ENCODE results near the gene CNIH2.

Gene CNIH2

GRCh38 chr11:66280428-66280827, 2.5 kb downstream of the CNIH2 start:
- no peaks in the 10 kb centered on the region for H3K36me3 ChIP-seq (replicated peaks; ENCODE audit: insufficient read depth, low read length)
- no peaks in the 10 kb centered on the region for H3K79me2 ChIP-seq (ENCODE audit: low read length)
- H3K9ac ChIP-seq (ENCODE audit: low read length) = no peak overlapping the region
- no peaks in the 10 kb centered on the region for H3K9me3 ChIP-seq (replicated peaks; ENCODE audit: insufficient read depth, low read length)
- TF ChIP-seq EZH2phosphoT487 (IDR thresholded peaks at IDR 0.05; ENCODE audit: low read length) (no peak), EZH2 (optimal IDR thresholded peaks at IDR 0.05; ENCODE audit: low read depth, low read length) (no peak), CTCF (IDR thresholded peaks at IDR 0.05; ENCODE audit: low read length) (no peak)
- no peak overlapping the region for H2AFZ ChIP-seq (ENCODE audit: low read length)
- H3K4me3 ChIP-seq (ENCODE audit: low read length) = no peak overlapping the region
- H3F3A ChIP-seq (ENCODE audit: insufficient read depth, low read length) = no peaks in the 10 kb centered on the region
- H3K4me2 ChIP-seq (ENCODE audit: low read depth, low read length) = no peak overlapping the region
- no peaks in the 10 kb centered on the region for H4K20me1 ChIP-seq (ENCODE audit: insufficient read depth, low read length)
- DNase-seq = no peak
- no peaks in the 10 kb centered on the region for H3K9me2 ChIP-seq (replicated peaks; ENCODE audit: insufficient read depth, low read length)
- peaks cover 8% of the 10 kb centered on the region for H3K4me1 ChIP-seq (ENCODE audit: low read length)
- H3K27me3 ChIP-seq (replicated peaks; ENCODE audit: insufficient read depth, low read length) = no peaks in the 10 kb centered on the region; the same call in 1 of the 2 replicates
- H3K27ac ChIP-seq (ENCODE audit: low read length) = no peak overlapping the region

- Histone ChIP-seq H3K4me2 (ENCODE audit: low read depth, low read length) (no peak overlapping the region), H4K20me1 (ENCODE audit: insufficient read depth, low read length) (no peaks in the 10 kb centered on the region), H2AFZ (ENCODE audit: low read length) (no peak overlapping the region), H3K4me3 (ENCODE audit: low read length) (no peak overlapping the region), H3K27me3 (replicated peaks; ENCODE audit: insufficient read depth, low read length) (no peaks in the 10 kb centered on the region; the same call in 1 of the 2 replicates), H3K9ac (ENCODE audit: low read length) (no peak overlapping the region), H3K9me2 (replicated peaks; ENCODE audit: insufficient read depth, low read length) (no peaks in the 10 kb centered on the region), H3K9me3 (replicated peaks; ENCODE audit: insufficient read depth, low read length) (no peaks in the 10 kb centered on the region), H3K27ac (ENCODE audit: low read length) (no peak overlapping the region), H3K79me2 (ENCODE audit: low read length) (no peaks in the 10 kb centered on the region), H3K36me3 (replicated peaks; ENCODE audit: insufficient read depth, low read length) (no peaks in the 10 kb centered on the region), H3F3A (ENCODE audit: insufficient read depth, low read length) (no peaks in the 10 kb centered on the region), H3K4me1 (ENCODE audit: low read length) (peaks cover 8% of the 10 kb centered on the region)
- TF ChIP-seq EZH2 (optimal IDR thresholded peaks at IDR 0.05; ENCODE audit: low read depth, low read length) = no peak
- TF ChIP-seq EZH2phosphoT487 (IDR thresholded peaks at IDR 0.05; ENCODE audit: low read length) = no peak
- no peak for TF ChIP-seq CTCF (IDR thresholded peaks at IDR 0.05; ENCODE audit: low read length)
- no peak for DNase-seq
These were observed 3.0 kb downstream of the CNIH2 start for GRCh38 chr11:66281001-66281400.

- no peak overlapping the region for H2AFZ ChIP-seq (ENCODE audit: low read length)
- H3K4me2 ChIP-seq (ENCODE audit: low read depth, low read length) = no peak overlapping the region
- no peak overlapping the region for H3K9ac ChIP-seq (ENCODE audit: low read length)
- H3K9me3 ChIP-seq (replicated peaks; ENCODE audit: insufficient read depth, low read length) = no peaks in the 10 kb centered on the region
- no peak for TF ChIP-seq EZH2 (optimal IDR thresholded peaks at IDR 0.05; ENCODE audit: low read depth, low read length)
- TF ChIP-seq EZH2phosphoT487 (IDR thresholded peaks at IDR 0.05; ENCODE audit: low read length) = no peak
- TF ChIP-seq CTCF (IDR thresholded peaks at IDR 0.05; ENCODE audit: low read length) = no peak
- peaks cover 8% of the 10 kb centered on the region for H3K4me1 ChIP-seq (ENCODE audit: low read length)
- H3K9me2 ChIP-seq (replicated peaks; ENCODE audit: insufficient read depth, low read length) = no peaks in the 10 kb centered on the region
- no peak overlapping the region for H3K4me3 ChIP-seq (ENCODE audit: low read length)
- H3F3A ChIP-seq (ENCODE audit: insufficient read depth, low read length) = no peaks in the 10 kb centered on the region
- no peak for DNase-seq
- H3K79me2 ChIP-seq (ENCODE audit: low read length) = no peaks in the 10 kb centered on the region
- H3K36me3 ChIP-seq (replicated peaks; ENCODE audit: insufficient read depth, low read length) = no peaks in the 10 kb centered on the region
- H4K20me1 ChIP-seq (ENCODE audit: insufficient read depth, low read length) = no peaks in the 10 kb centered on the region
- H3K27me3 ChIP-seq (replicated peaks; ENCODE audit: insufficient read depth, low read length) = no peaks in the 10 kb centered on the region; the same call in 1 of the 2 replicates
- H3K27ac ChIP-seq (ENCODE audit: low read length) = no peak overlapping the region
These were observed 3.9 kb downstream of the CNIH2 start for GRCh38 chr11:66281776-66282467.

All from MM.1S (cell line).